Measurements from ENCODE around the gene GLS.

DNA sequence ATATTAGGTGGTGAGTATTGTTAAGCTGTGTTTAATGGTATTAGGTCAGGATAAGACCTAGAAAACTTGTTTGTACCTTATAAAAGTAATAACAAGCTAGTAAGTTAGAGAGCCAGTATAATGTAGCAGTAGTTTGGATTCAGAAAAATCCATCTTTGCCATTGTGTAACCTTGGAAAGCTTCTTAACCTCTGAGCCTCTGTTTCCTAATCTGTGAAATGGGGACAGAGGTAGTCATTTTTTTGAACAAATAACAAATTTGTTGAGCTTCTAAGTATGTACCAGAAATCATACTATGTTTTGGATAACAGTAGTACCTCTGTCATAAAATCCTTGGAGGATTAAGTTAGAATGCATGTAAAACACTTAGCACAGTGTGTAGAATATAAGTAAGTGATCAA lies 12.5 kb downstream of the GLS start:
- TF ChIP-seq, protein P1, sequence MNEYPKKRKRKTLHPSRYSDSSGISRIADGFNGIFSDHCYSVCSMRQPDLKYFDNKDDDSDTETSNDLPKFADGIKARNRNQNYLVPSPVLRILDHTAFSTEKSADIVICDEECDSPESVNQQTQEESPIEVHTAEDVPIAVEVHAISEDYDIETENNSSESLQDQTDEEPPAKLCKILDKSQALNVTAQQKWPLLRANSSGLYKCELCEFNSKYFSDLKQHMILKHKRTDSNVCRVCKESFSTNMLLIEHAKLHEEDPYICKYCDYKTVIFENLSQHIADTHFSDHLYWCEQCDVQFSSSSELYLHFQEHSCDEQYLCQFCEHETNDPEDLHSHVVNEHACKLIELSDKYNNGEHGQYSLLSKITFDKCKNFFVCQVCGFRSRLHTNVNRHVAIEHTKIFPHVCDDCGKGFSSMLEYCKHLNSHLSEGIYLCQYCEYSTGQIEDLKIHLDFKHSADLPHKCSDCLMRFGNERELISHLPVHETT (tag by site-specific recombination; IDR thresholded peaks at IDR 0.05) = no peak
- TF ChIP-seq ZNF133 (tag by site-specific recombination; IDR thresholded peaks at IDR 0.05) (no peak), ZNF24 (tag by site-specific recombination; IDR thresholded peaks at IDR 0.05) (no peak), ZNF549 (tag by site-specific recombination; IDR thresholded peaks at IDR 0.05) (no peak), ZNF2 (tag by site-specific recombination; IDR thresholded peaks at IDR 0.05) (no peak), BCL11A (tag by site-specific recombination; IDR thresholded peaks at IDR 0.05; ENCODE audit: low read depth) (no peak), ZFP41 (tag by site-specific recombination; IDR thresholded peaks at IDR 0.05; ENCODE audit: borderline replicate concordance) (no peak)
- TF ChIP-seq, protein P2, sequence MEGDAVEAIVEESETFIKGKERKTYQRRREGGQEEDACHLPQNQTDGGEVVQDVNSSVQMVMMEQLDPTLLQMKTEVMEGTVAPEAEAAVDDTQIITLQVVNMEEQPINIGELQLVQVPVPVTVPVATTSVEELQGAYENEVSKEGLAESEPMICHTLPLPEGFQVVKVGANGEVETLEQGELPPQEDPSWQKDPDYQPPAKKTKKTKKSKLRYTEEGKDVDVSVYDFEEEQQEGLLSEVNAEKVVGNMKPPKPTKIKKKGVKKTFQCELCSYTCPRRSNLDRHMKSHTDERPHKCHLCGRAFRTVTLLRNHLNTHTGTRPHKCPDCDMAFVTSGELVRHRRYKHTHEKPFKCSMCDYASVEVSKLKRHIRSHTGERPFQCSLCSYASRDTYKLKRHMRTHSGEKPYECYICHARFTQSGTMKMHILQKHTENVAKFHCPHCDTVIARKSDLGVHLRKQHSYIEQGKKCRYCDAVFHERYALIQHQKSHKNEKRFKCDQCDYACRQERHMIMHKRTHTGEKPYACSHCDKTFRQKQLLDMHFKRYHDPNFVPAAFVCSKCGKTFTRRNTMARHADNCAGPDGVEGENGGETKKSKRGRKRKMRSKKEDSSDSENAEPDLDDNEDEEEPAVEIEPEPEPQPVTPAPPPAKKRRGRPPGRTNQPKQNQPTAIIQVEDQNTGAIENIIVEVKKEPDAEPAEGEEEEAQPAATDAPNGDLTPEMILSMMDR (tag by site-specific recombination; IDR thresholded peaks at IDR 0.05) = no peak
- TF ChIP-seq, protein P3, sequence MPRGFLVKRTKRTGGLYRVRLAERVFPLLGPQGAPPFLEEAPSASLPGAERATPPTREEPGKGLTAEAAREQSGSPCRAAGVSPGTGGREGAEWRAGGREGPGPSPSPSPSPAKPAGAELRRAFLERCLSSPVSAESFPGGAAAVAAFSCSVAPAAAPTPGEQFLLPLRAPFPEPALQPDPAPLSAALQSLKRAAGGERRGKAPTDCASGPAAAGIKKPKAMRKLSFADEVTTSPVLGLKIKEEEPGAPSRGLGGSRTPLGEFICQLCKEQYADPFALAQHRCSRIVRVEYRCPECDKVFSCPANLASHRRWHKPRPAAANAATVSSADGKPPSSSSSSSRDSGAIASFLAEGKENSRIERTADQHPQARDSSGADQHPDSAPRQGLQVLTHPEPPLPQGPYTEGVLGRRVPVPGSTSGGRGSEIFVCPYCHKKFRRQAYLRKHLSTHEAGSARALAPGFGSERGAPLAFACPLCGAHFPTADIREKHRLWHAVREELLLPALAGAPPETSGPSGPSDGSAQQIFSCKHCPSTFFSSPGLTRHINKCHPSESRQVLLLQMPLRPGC (tag by site-specific recombination; IDR thresholded peaks at IDR 0.05) = no peak
- TF ChIP-seq, protein P4, sequence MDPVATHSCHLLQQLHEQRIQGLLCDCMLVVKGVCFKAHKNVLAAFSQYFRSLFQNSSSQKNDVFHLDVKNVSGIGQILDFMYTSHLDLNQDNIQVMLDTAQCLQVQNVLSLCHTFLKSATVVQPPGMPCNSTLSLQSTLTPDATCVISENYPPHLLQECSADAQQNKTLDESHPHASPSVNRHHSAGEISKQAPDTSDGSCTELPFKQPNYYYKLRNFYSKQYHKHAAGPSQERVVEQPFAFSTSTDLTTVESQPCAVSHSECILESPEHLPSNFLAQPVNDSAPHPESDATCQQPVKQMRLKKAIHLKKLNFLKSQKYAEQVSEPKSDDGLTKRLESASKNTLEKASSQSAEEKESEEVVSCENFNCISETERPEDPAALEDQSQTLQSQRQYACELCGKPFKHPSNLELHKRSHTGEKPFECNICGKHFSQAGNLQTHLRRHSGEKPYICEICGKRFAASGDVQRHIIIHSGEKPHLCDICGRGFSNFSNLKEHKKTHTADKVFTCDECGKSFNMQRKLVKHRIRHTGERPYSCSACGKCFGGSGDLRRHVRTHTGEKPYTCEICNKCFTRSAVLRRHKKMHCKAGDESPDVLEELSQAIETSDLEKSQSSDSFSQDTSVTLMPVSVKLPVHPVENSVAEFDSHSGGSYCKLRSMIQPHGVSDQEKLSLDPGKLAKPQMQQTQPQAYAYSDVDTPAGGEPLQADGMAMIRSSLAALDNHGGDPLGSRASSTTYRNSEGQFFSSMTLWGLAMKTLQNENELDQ (tag by site-specific recombination; IDR thresholded peaks at IDR 0.05; ENCODE audit: low read depth) = no peak
- TF ChIP-seq, protein P5, sequence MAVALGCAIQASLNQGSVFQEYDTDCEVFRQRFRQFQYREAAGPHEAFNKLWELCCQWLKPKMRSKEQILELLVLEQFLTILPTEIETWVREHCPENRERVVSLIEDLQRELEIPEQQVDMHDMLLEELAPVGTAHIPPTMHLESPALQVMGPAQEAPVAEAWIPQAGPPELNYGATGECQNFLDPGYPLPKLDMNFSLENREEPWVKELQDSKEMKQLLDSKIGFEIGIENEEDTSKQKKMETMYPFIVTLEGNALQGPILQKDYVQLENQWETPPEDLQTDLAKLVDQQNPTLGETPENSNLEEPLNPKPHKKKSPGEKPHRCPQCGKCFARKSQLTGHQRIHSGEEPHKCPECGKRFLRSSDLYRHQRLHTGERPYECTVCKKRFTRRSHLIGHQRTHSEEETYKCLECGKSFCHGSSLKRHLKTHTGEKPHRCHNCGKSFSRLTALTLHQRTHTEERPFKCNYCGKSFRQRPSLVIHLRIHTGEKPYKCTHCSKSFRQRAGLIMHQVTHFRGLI (tag by site-specific recombination; IDR thresholded peaks at IDR 0.05) = no peak
- TF ChIP-seq, protein P6, sequence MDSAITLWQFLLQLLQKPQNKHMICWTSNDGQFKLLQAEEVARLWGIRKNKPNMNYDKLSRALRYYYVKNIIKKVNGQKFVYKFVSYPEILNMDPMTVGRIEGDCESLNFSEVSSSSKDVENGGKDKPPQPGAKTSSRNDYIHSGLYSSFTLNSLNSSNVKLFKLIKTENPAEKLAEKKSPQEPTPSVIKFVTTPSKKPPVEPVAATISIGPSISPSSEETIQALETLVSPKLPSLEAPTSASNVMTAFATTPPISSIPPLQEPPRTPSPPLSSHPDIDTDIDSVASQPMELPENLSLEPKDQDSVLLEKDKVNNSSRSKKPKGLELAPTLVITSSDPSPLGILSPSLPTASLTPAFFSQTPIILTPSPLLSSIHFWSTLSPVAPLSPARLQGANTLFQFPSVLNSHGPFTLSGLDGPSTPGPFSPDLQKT (IDR thresholded peaks at IDR 0.05; ENCODE audit: borderline replicate concordance, low read depth, low read length) = no peak

All from HEK293 (cell line).